Stimulated activated naive B cell treated with anti-CD40 and anti-IgM and Interleukin-4, amounts not matched to agents 10 μg/mL and 1 μg/mL and 100 μg/mL, for 72 hours (primary cell): Measurements from ENCODE around the gene GFRA1.
A peak's percentile ranks its signal among the peaks of the same experiment; 100 is the strongest.

Source experiments
- ATAC-seq, 2 donors: fragments of 150-1000 bp; cut with Tn5 transposase; replicated peaks; 2 replicates each; pipeline ENCODE4 v1.10.0; 2021; ENCODE audit warnings: moderate library complexity in 1 of 2
- DNase-seq: peaks from one replicate; pipeline ENCODE4 v3.0.0; 2021
- H3K27ac Mint-ChIP-seq: one replicate; pipeline ENCODE4 v1.8.0; 2022; ENCODE audit warnings: mild to moderate bottlenecking, mixed read lengths
- H3K27me3 Mint-ChIP-seq, 2 donors: one replicate each; pipeline ENCODE4 v1.8.0; 2022; ENCODE audit warnings: mixed read lengths in 2 of 2
- H3K36me3 Mint-ChIP-seq, 2 donors: one replicate each; pipeline ENCODE4 v1.8.0; 2022; ENCODE audit warnings: mixed read lengths in 2 of 2, mild to moderate bottlenecking in 1 of 2
- H3K4me1 Mint-ChIP-seq, 2 donors: one replicate each; pipeline ENCODE4 v1.8.0; 2022; ENCODE audit warnings: mixed read lengths in 2 of 2, mild to moderate bottlenecking in 1 of 2
- H3K4me3 Mint-ChIP-seq, 2 donors: one replicate each; pipeline ENCODE4 v1.8.0; 2022; ENCODE audit warnings: mild to moderate bottlenecking in 2 of 2, mixed read lengths in 2 of 2, moderate library complexity in 1 of 2
- H3K9me3 Mint-ChIP-seq, 2 donors: one replicate each; pipeline ENCODE4 v1.8.0; 2022; ENCODE audit warnings: mixed read lengths in 2 of 2, mild to moderate bottlenecking in 1 of 2

The GFRA1 gene

GRCh38 chr10:116286626-116287200, 13.7 kb upstream of the GFRA1 start:
- Mint-ChIP-seq H3K4me1 (no peaks in the 10 kb centered on the region), H3K9me3 (no peaks in the 10 kb centered on the region), H3K4me3 (no peak overlapping the region), H3K36me3 (no peaks in the 10 kb centered on the region), H3K27me3 (peaks cover 0 to 7% of the 10 kb centered on the region in 2 donors), H3K27ac (no peak overlapping the region)
- ATAC-seq (no peak), DNase-seq (no peak)

GRCh38 chr10:116281775-116282174, 8.8 kb upstream of the GFRA1 start:
- H3K27me3 Mint-ChIP-seq: peaks cover 5 to 8% of the 10 kb centered on the region in 2 donors
- ATAC-seq (no peak), DNase-seq (no peak)
- no peaks in the 10 kb centered on the region for H3K36me3 Mint-ChIP-seq
- H3K27ac Mint-ChIP-seq: no peak overlapping the region
- H3K9me3 Mint-ChIP-seq: no peaks in the 10 kb centered on the region
- H3K4me1 Mint-ChIP-seq: no peaks in the 10 kb centered on the region
- no peak overlapping the region for H3K4me3 Mint-ChIP-seq

- Mint-ChIP-seq H3K4me3 (no peak overlapping the region), H3K27me3 (peaks cover 31% of the 10 kb centered on the region in 2 donors), H3K36me3 (no peaks in the 10 kb centered on the region), H3K4me1 (peaks cover 0 to 7% of the 10 kb centered on the region in 2 donors), H3K27ac (no peak overlapping the region), H3K9me3 (no peaks in the 10 kb centered on the region)
- ATAC-seq (no peak), DNase-seq (no peak)
These were observed 5.8 kb upstream of the GFRA1 start for GRCh38 chr10:116278846-116279245.

GRCh38 chr10:116276981-116277380, 4.0 kb upstream of the GFRA1 start:
- Mint-ChIP-seq H3K4me1 (peaks cover 5 to 16% of the 10 kb centered on the region in 2 donors), H3K27me3 (peaks cover 39 to 44% of the 10 kb centered on the region in 2 donors), H3K27ac (no peak overlapping the region), H3K4me3 (no peak overlapping the region), H3K9me3 (no peaks in the 10 kb centered on the region), H3K36me3 (peaks cover 0 to 5% of the 10 kb centered on the region in 2 donors)
- no peak for DNase-seq
- ATAC-seq: no peak

- Mint-ChIP-seq H3K36me3 (peaks cover 0 to 5% of the 10 kb centered on the region in 2 donors), H3K27me3 (peaks cover 51 to 66% of the 10 kb centered on the region in 2 donors), H3K27ac (peak overlapping the region; percentile 42), H3K4me3 (peak overlapping the region in 1 of 2 donors; percentile 1), H3K9me3 (peaks cover 0 to 1% of the 10 kb centered on the region in 2 donors), H3K4me1 (peaks cover 5 to 22% of the 10 kb centered on the region in 2 donors)
- DNase-seq: no peak
- ATAC-seq: no peak
These were observed 1.3 kb upstream of the GFRA1 start for GRCh38 chr10:116274064-116274904.

- H3K27me3 Mint-ChIP-seq: peaks cover 62 to 78% of the 10 kb centered on the region in 2 donors
- peak overlapping the region; percentile 32 to 61 for H3K4me3 Mint-ChIP-seq
- DNase-seq: peak; percentile 4
These were observed 1.2 kb downstream of the GFRA1 start for GRCh38 chr10:116271593-116272439.

GRCh38 chr10:116270771-116271592, 2.0 kb downstream of the GFRA1 start:
- Mint-ChIP-seq H3K4me3 (no peak overlapping the region), H3K27ac (peak overlapping the region; percentile 14), H3K27me3 (peaks cover 55 to 74% of the 10 kb centered on the region in 2 donors), H3K36me3 (peaks cover 0 to 5% of the 10 kb centered on the region in 2 donors), H3K9me3 (peaks cover 0 to 1% of the 10 kb centered on the region in 2 donors), H3K4me1 (peaks cover 5 to 22% of the 10 kb centered on the region in 2 donors)
- DNase-seq (no peak), ATAC-seq (no peak)

More at GRCh38 chr10:116271593-116272439, 1.2 kb downstream of the GFRA1 start:
- H3K36me3 Mint-ChIP-seq: peaks cover 0 to 5% of the 10 kb centered on the region in 2 donors
- H3K27ac Mint-ChIP-seq: peak overlapping the region; percentile 67
- H3K9me3 Mint-ChIP-seq: peaks cover 0 to 1% of the 10 kb centered on the region in 2 donors
- peak; percentile 39 to 41 for ATAC-seq
- H3K4me1 Mint-ChIP-seq: peaks cover 5 to 22% of the 10 kb centered on the region in 2 donors

GRCh38 chr10:116270126-116270770, 2.8 kb downstream of the GFRA1 start:
- Mint-ChIP-seq H3K27me3 (peaks cover 50 to 70% of the 10 kb centered on the region in 2 donors), H3K27ac (no peak overlapping the region), H3K4me3 (no peak overlapping the region), H3K36me3 (peaks cover 0 to 5% of the 10 kb centered on the region in 2 donors), H3K9me3 (peaks cover 0 to 1% of the 10 kb centered on the region in 2 donors), H3K4me1 (peaks cover 5 to 22% of the 10 kb centered on the region in 2 donors)
- DNase-seq (no peak), ATAC-seq (no peak)

- Mint-ChIP-seq H3K27me3 (peaks cover 43 to 64% of the 10 kb centered on the region in 2 donors), H3K36me3 (peaks cover 0 to 5% of the 10 kb centered on the region in 2 donors), H3K9me3 (peaks cover 0 to 1% of the 10 kb centered on the region in 2 donors), H3K4me3 (no peak overlapping the region), H3K4me1 (peaks cover 5 to 22% of the 10 kb centered on the region in 2 donors), H3K27ac (no peak overlapping the region)
- no peak for ATAC-seq
- DNase-seq: no peak
These were observed 3.4 kb downstream of the GFRA1 start for GRCh38 chr10:116269619-116270018.

GRCh38 chr10:116268976-116269375, 4.0 kb downstream of the GFRA1 start:
- ATAC-seq (no peak), DNase-seq (no peak)
- Mint-ChIP-seq H3K4me1 (peaks cover 5 to 16% of the 10 kb centered on the region in 2 donors), H3K4me3 (no peak overlapping the region), H3K36me3 (peaks cover 0 to 5% of the 10 kb centered on the region in 2 donors), H3K27me3 (peaks cover 38 to 57% of the 10 kb centered on the region in 2 donors), H3K9me3 (peaks cover 0 to 1% of the 10 kb centered on the region in 2 donors), H3K27ac (no peak overlapping the region)

GRCh38 chr10:116265686-116266085, 7.3 kb downstream of the GFRA1 start:
- H3K4me1 Mint-ChIP-seq: no peaks in the 10 kb centered on the region
- H3K4me3 Mint-ChIP-seq: no peak overlapping the region
- DNase-seq: no peak
- peaks cover 0 to 1% of the 10 kb centered on the region in 2 donors for H3K9me3 Mint-ChIP-seq
- no peak for ATAC-seq
- peaks cover 21 to 35% of the 10 kb centered on the region in 2 donors for H3K27me3 Mint-ChIP-seq
- H3K36me3 Mint-ChIP-seq: no peaks in the 10 kb centered on the region
- H3K27ac Mint-ChIP-seq: no peak overlapping the region

GRCh38 chr10:116263870-116264655, 8.9 kb downstream of the GFRA1 start:
- no peak overlapping the region for H3K4me3 Mint-ChIP-seq
- DNase-seq (no peak), ATAC-seq (no peak)
- no peaks in the 10 kb centered on the region for H3K9me3 Mint-ChIP-seq
- H3K36me3 Mint-ChIP-seq: no peaks in the 10 kb centered on the region
- no peak overlapping the region for H3K27ac Mint-ChIP-seq
- H3K27me3 Mint-ChIP-seq: peaks cover 13 to 27% of the 10 kb centered on the region in 2 donors
- H3K4me1 Mint-ChIP-seq: no peaks in the 10 kb centered on the region
